Stimulated activated CD4-positive, alpha-beta T cell treated with anti-CD3 and anti-CD28 coated beads, Interleukin-2, amount 100 ng/mL, for 24 hours (primary cell): Measurements from ENCODE around the gene MN1.

Experiments used
- DNase-seq, 2 donors: peaks; one replicate each; pipeline ENCODE4 v3.0.0-alpha.2; 2020

Gene MN1

GRCh38 chr22:27825174-27825573, 23.6 kb upstream of the MN1 start:
- DNase-seq: peak in 1 of 2 donors; percentile 47

- DNase-seq: no peak
Observed at GRCh38 chr22:27823221-27823620, 21.7 kb upstream of the MN1 start.

GRCh38 chr22:27820896-27821866, 19.6 kb upstream of the MN1 start:
- DNase-seq: no peak

GRCh38 chr22:27816552-27816951, 15.0 kb upstream of the MN1 start:
- DNase-seq: no peak

GRCh38 chr22:27815826-27816530, 14.4 kb upstream of the MN1 start:
- no peak for DNase-seq

- no peak for DNase-seq
Observed at GRCh38 chr22:27814993-27815392, 13.4 kb upstream of the MN1 start.

GRCh38 chr22:27811778-27812177, 10.2 kb upstream of the MN1 start:
- DNase-seq: no peak

GRCh38 chr22:27810609-27811151, 9.1 kb upstream of the MN1 start:
- no peak for DNase-seq

- no peak for DNase-seq
Observed at GRCh38 chr22:27809700-27810608, 8.4 kb upstream of the MN1 start.

GRCh38 chr22:27809226-27809603, 7.7 kb upstream of the MN1 start:
- no peak for DNase-seq

- no peak for DNase-seq
Observed at GRCh38 chr22:27808451-27809225, 7.1 kb upstream of the MN1 start.

- no peak for DNase-seq
Observed at GRCh38 chr22:27805841-27806240, 4.3 kb upstream of the MN1 start.

GRCh38 chr22:27804470-27805297, 3.1 kb upstream of the MN1 start:
- peak; percentile 53 to 62 for DNase-seq

- DNase-seq: no peak
Observed at GRCh38 chr22:27803841-27804415, 2.4 kb upstream of the MN1 start.

- DNase-seq: no peak
Observed at GRCh38 chr22:27802346-27803073, 954 bp upstream of the MN1 start.

GRCh38 chr22:27801202-27801615, 347 bp downstream of the MN1 start:
- DNase-seq: peak; percentile 36 to 44

GRCh38 chr22:27800250-27801201, 1.0 kb downstream of the MN1 start:
- no peak for DNase-seq

GRCh38 chr22:27799827-27800249, 1.7 kb downstream of the MN1 start:
- DNase-seq: no peak
